KMS-11 (cell line): ENCODE results near the gene SNAPC3.

Experiments
- H2AFZ ChIP-seq: fragments of 200-600 bp; sonication (generic); 2 replicates; pipeline ENCODE4 v1.6.1; 2016; ENCODE audit warnings: antibody characterized with exemption, mixed run types, low read depth
- H3K27ac ChIP-seq: fragments of 200-600 bp; sonication (generic); 2 replicates; pipeline ENCODE4 v1.6.1; 2016; ENCODE audit warnings: mild to moderate bottlenecking, mixed run types
- H3K27me3 ChIP-seq: fragments of 200-600 bp; sonication (generic); 2 replicates; pipeline ENCODE4 v1.6.1; 2017; ENCODE audit warnings: mild to moderate bottlenecking, low read depth, mixed run types, moderate library complexity; ENCODE audit not compliant: insufficient read depth
- H3K36me3 ChIP-seq: fragments of 200-600 bp; sonication (generic); 2 replicates; pipeline ENCODE4 v1.6.1; 2017; ENCODE audit warnings: mild to moderate bottlenecking, mixed run types; ENCODE audit not compliant: insufficient read depth
- H3K4me1 ChIP-seq: fragments of 200-600 bp; sonication (generic); 2 replicates; pipeline ENCODE4 v1.6.1; 2016; ENCODE audit warnings: mild to moderate bottlenecking, low read depth, mixed run types; ENCODE audit not compliant: poor library complexity, severe bottlenecking
- H3K4me2 ChIP-seq: fragments of 200-600 bp; sonication (generic); 2 replicates; pipeline ENCODE4 v1.7.0; 2016; ENCODE audit warnings: mild to moderate bottlenecking, mixed run types
- H3K4me3 ChIP-seq: fragments of 200-600 bp; sonication (generic); IDR thresholded peaks from 2 replicates; pipeline ENCODE4 v1.6.1; 2017; ENCODE audit warnings: low read depth, low read length, mixed read lengths; ENCODE audit not compliant: insufficient read depth
- H3K79me2 ChIP-seq: fragments of 200-600 bp; sonication (generic); 2 replicates; pipeline ENCODE4 v1.6.1; 2016; ENCODE audit warnings: low read depth, mixed run types; ENCODE audit not compliant: insufficient read depth
- H3K9ac ChIP-seq: fragments of 200-600 bp; sonication (generic); 2 replicates; pipeline ENCODE4 v1.6.1; 2016; ENCODE audit warnings: mild to moderate bottlenecking, mixed run types
- H4K20me1 ChIP-seq: fragments of 200-600 bp; sonication (generic); 2 replicates; pipeline ENCODE4 v1.6.1; 2016; ENCODE audit warnings: mild to moderate bottlenecking, mixed run types; ENCODE audit not compliant: insufficient read depth
- TF ChIP-seq, protein P1 (sequence below): fragments of 200-600 bp; sonication (generic); conservative IDR thresholded peaks from 2 replicates; pipeline ENCODE4 v1.6.1; 2017; ENCODE audit warnings: low read depth, mild to moderate bottlenecking, antibody characterized with exemption, low read length, moderate library complexity, mixed read lengths

SNAPC3 gene

GRCh38 chr9:15491950-15492349 lies 69.3 kb downstream of the SNAPC3 start:
- Histone ChIP-seq H3K4me2 (no peak overlapping the region), H3K9ac (no peak overlapping the region), H3K4me3 (no peak overlapping the region), H3K4me1 (no peaks in the 10 kb centered on the region), H3K79me2 (no peaks in the 10 kb centered on the region; the same call in 1 of the 2 replicates), H2AFZ (no peak overlapping the region), H4K20me1 (no peaks in the 10 kb centered on the region), H3K36me3 (peaks cover 8% of the 10 kb centered on the region; the same call in 1 of the 2 replicates), H3K27ac (no peak overlapping the region), H3K27me3 (no peaks in the 10 kb centered on the region)
- TF ChIP-seq, protein P1, sequence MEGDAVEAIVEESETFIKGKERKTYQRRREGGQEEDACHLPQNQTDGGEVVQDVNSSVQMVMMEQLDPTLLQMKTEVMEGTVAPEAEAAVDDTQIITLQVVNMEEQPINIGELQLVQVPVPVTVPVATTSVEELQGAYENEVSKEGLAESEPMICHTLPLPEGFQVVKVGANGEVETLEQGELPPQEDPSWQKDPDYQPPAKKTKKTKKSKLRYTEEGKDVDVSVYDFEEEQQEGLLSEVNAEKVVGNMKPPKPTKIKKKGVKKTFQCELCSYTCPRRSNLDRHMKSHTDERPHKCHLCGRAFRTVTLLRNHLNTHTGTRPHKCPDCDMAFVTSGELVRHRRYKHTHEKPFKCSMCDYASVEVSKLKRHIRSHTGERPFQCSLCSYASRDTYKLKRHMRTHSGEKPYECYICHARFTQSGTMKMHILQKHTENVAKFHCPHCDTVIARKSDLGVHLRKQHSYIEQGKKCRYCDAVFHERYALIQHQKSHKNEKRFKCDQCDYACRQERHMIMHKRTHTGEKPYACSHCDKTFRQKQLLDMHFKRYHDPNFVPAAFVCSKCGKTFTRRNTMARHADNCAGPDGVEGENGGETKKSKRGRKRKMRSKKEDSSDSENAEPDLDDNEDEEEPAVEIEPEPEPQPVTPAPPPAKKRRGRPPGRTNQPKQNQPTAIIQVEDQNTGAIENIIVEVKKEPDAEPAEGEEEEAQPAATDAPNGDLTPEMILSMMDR, result no peak

- no peak overlapping the region for H3K4me3 ChIP-seq
- H3K4me2 ChIP-seq, result no peak overlapping the region
- H2AFZ ChIP-seq, result no peak overlapping the region
- no peaks in the 10 kb centered on the region for H4K20me1 ChIP-seq
- H3K4me1 ChIP-seq, result no peaks in the 10 kb centered on the region
- TF ChIP-seq, protein P1, result no peak
- H3K9ac ChIP-seq, result no peak overlapping the region
- no peaks in the 10 kb centered on the region for H3K27me3 ChIP-seq
- peaks cover 8% of the 10 kb centered on the region; the same call in 1 of the 2 replicates for H3K36me3 ChIP-seq
- no peak overlapping the region for H3K27ac ChIP-seq
- H3K79me2 ChIP-seq, result no peaks in the 10 kb centered on the region; the same call in 1 of the 2 replicates
Measured at GRCh38 chr9:15492485-15493150, 69.9 kb downstream of the SNAPC3 start.

- 0 out of 2 replicates have a peak, but pooled peaks cover 3% of the 10 kb centered on the region for H4K20me1 ChIP-seq
Measured at GRCh38 chr9:15498246-15498995, 75.7 kb downstream of the SNAPC3 start.

DNA sequence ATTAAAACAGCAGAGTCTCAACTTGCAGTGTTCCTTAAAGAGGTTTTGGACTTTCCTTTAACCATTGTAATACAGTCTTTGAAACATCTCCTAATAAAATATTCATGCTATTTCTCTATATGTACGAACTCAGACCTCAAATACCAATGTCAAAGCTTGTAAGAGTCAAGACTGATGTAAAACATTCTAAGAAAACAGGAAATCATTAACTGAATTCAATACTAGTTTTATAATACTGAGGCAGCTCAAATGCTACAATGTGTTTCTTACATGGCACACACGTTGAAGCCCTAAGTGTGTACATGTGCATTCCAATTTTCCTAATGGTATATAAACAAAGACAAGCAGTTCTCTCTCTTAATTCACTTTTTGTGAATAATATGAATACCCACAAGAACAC lies 76.5 kb downstream of the SNAPC3 start:
- H4K20me1 ChIP-seq, result 0 out of 2 replicates have a peak, but pooled peaks cover 3% of the 10 kb centered on the region
- no peak overlapping the region for H3K4me2 ChIP-seq
- peaks cover 12% of the 10 kb centered on the region; the same call in 1 of the 2 replicates for H3K79me2 ChIP-seq
- H3K4me1 ChIP-seq, result no peaks in the 10 kb centered on the region
- no peak overlapping the region for H3K9ac ChIP-seq
- H2AFZ ChIP-seq, result no peak overlapping the region
- H3K4me3 ChIP-seq, result no peak overlapping the region
- H3K27me3 ChIP-seq, result no peaks in the 10 kb centered on the region
- H3K36me3 ChIP-seq, result no peaks in the 10 kb centered on the region; the same call in 1 of the 2 replicates
- TF ChIP-seq, protein P1, result no peak
- H3K27ac ChIP-seq, result no peak overlapping the region

More at GRCh38 chr9:15498246-15498995, 75.7 kb downstream of the SNAPC3 start:
- Histone ChIP-seq H3K27ac (no peak overlapping the region), H3K4me3 (no peak overlapping the region), H3K9ac (no peak overlapping the region), H3K4me1 (no peaks in the 10 kb centered on the region), H3K79me2 (peaks cover 6% of the 10 kb centered on the region; the same call in 1 of the 2 replicates), H3K27me3 (no peaks in the 10 kb centered on the region), H3K4me2 (no peak overlapping the region), H2AFZ (no peak overlapping the region), H3K36me3 (no peaks in the 10 kb centered on the region; the same call in 1 of the 2 replicates)
- TF ChIP-seq, protein P1, result no peak
